Testis (tissue), 3 donors: ENCODE measurements around the gene RRP9. TPM values are rescaled to one million over a fixed set of nuclear protein-coding genes. Genes with fewer than 3 reads are reported as not detected.

ENCODE experiments used
- DNase-seq: peaks from one replicate; pipeline ENCODE4 v3.0.0-alpha.2; 2019
- H3K27ac ChIP-seq, 2 donors: fragments of 200-600 bp; sonication (generic); one replicate each; pipeline ENCODE4 v1.5.1; 2019
- H3K27me3 ChIP-seq: fragments of 200-600 bp; sonication (generic); one replicate; pipeline ENCODE4 v1.5.1; 2019
- H3K36me3 ChIP-seq: fragments of 200-600 bp; sonication (generic); one replicate; pipeline ENCODE4 v1.5.1; 2017; ENCODE audit warnings: low read depth; ENCODE audit errors: missing control alignments
- H3K4me1 ChIP-seq: fragments of 200-600 bp; sonication (generic); one replicate; pipeline ENCODE4 v1.5.1; 2019
- H3K4me3 ChIP-seq, 2 donors: fragments of 200-600 bp; sonication (generic); one replicate each; pipeline ENCODE4 v1.5.1; 2017 to 2019
- H3K9me3 ChIP-seq: fragments of 200-600 bp; sonication (generic); one replicate; pipeline ENCODE4 v1.5.1; 2017
- POLR2A ChIP-seq: fragments of 450-650 bp; IDR thresholded peaks from one replicate; pipeline ENCODE4 v1.6.1; 2017; ENCODE audit warnings: antibody characterized with exemption, mild to moderate bottlenecking, moderate library complexity
- WGBS, 2 donors: methylation state at CpG; one replicate each; pipeline ENCODE4 v1.1.5; 2018; 5-methylcytosine and 5-hydroxymethylcytosine counted together
- intact Hi-C: fragments of 100-400 bp; cut with DNase I; formaldehyde crosslinking; loops from one replicate; pipeline ENCODE4 v1.15.1; 2023; ENCODE audit warnings: low total_unique reads
- polyA plus RNA-seq: library from polyadenylated mRNA; stranded (reverse); fragments of 350-450 nt; fragmentation: Illumina TruSeq; extraction: RNeasy Lipid Tissue Mini Kit (QIAGEN cat#74804); gene quantifications from one replicate; pipeline ENCODE4 v1.2.3, GENCODE V29; 2014; ENCODE audit warnings: low read depth, low replicate concordance; ENCODE audit not compliant: insufficient read depth
- total RNA-seq, 2 donors: library from RNA; depleted of rRNA; stranded (reverse); fragments of >200 nt; gene quantifications; one replicate each; pipeline ENCODE4 v1.2.3, GENCODE V29; 2016
- TF ChIP-seq, protein P1 (sequence below), 3 experiments: fragments of 450-650 bp in 2 of 3; fragments of 200-600 bp in 1 of 3; sonication (generic) in 1 of 3; IDR thresholded peaks; one replicate each; pipeline ENCODE4 v1.5.1; 2016 to 2019; ENCODE audit warnings: antibody characterized with exemption in 3 of 3, mild to moderate bottlenecking in 2 of 3, moderate library complexity in 1 of 3

The RRP9 gene
- total and polyA plus RNA-seq, 3 donors from 2014 or later, result 11.6 to 18.7 (median 18.1) TPM

DNA sequence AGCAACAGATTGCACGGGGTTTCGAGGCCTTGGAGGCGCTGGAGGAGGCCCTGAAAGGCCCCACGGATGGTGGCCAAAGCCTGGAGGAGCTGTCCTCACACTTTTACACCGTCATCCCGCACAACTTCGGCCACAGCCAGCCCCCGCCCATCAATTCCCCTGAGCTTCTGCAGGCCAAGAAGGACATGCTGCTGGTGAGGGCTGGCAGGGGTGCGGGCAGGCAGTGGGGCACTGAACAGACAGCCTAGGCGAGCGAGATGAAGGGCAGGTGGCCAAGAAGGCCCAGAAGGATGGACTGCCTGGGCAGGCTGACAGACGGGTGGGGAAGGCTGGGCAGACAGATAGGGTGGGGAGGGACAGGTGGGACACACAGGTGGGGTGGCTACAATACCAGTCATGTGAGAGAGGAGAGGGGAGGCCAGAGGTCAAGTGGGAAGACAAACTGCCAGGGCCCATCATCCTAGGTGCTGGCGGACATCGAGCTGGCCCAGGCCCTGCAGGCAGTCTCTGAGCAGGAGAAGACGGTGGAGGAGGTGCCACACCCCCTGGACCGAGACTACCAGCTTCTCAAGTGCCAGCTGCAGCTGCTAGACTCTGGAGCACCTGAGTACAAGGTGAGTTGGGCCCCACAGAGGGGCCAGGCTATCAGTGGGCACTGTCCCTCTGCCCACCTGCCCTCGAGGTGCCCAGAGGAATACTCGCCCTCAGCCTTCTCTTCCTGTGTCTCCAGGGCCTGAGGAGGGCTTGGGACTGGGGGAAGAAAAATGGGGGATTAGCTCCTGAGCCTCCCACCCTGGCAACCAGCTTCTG is 3.5 kb upstream of the RRP9 start:
- intact Hi-C loops, result no loop called here
- Histone ChIP-seq H3K27ac (no peak overlapping the region), H3K4me1 (peaks cover 18% of the 10 kb centered on the region), H3K27me3 (no peaks in the 10 kb centered on the region), H3K9me3 (no peaks in the 10 kb centered on the region), H3K36me3 (no peaks in the 10 kb centered on the region), H3K4me3 (no peak overlapping the region)
- no peak for TF ChIP-seq POLR2A
- TF ChIP-seq, protein P1, sequence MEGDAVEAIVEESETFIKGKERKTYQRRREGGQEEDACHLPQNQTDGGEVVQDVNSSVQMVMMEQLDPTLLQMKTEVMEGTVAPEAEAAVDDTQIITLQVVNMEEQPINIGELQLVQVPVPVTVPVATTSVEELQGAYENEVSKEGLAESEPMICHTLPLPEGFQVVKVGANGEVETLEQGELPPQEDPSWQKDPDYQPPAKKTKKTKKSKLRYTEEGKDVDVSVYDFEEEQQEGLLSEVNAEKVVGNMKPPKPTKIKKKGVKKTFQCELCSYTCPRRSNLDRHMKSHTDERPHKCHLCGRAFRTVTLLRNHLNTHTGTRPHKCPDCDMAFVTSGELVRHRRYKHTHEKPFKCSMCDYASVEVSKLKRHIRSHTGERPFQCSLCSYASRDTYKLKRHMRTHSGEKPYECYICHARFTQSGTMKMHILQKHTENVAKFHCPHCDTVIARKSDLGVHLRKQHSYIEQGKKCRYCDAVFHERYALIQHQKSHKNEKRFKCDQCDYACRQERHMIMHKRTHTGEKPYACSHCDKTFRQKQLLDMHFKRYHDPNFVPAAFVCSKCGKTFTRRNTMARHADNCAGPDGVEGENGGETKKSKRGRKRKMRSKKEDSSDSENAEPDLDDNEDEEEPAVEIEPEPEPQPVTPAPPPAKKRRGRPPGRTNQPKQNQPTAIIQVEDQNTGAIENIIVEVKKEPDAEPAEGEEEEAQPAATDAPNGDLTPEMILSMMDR (IDR thresholded peaks at IDR 0.05), result no peak
- no peak for DNase-seq
- WGBS, 2 donors, result 94 to 95% methylated on average over 11 to 18 of the region's 18 CpGs

- H3K9me3 ChIP-seq, result no peaks in the 10 kb centered on the region
- no peak for TF ChIP-seq POLR2A
- TF ChIP-seq, protein P1 (IDR thresholded peaks at IDR 0.05), result no peak
- H3K27ac ChIP-seq, result no peak overlapping the region
- H3K36me3 ChIP-seq, result no peaks in the 10 kb centered on the region
- no peaks in the 10 kb centered on the region for H3K27me3 ChIP-seq
- 91 to 92% methylated on average over 11 of the region's 11 CpGs for WGBS, 2 donors
- intact Hi-C loops, result no loop called here
- peaks cover 18% of the 10 kb centered on the region for H3K4me1 ChIP-seq
- no peak for DNase-seq
- H3K4me3 ChIP-seq, result no peak overlapping the region
Observed at GRCh38 chr3:51944451-51945021, 2.8 kb upstream of the RRP9 start.

GRCh38 chr3:51943451-51944391 is 2.0 kb upstream of the RRP9 start:
- no peaks in the 10 kb centered on the region for H3K9me3 ChIP-seq
- WGBS, 2 donors, result 89 to 93% methylated on average over 13 to 21 of the region's 21 CpGs
- no peak for DNase-seq
- intact Hi-C loops, result no loop called here
- H3K27ac ChIP-seq, result peak overlapping the region in 1 of 2 donors; percentile 83
- peaks cover 18% of the 10 kb centered on the region for H3K4me1 ChIP-seq
- H3K4me3 ChIP-seq, result no peak overlapping the region
- TF ChIP-seq, protein P1 (IDR thresholded peaks at IDR 0.05), result no peak
- no peak for TF ChIP-seq POLR2A
- no peaks in the 10 kb centered on the region for H3K36me3 ChIP-seq
- H3K27me3 ChIP-seq, result no peaks in the 10 kb centered on the region

GRCh38 chr3:51942603-51943450 is 1.1 kb upstream of the RRP9 start:
- intact Hi-C loops, result no loop called here
- TF ChIP-seq, protein P1 (IDR thresholded peaks at IDR 0.05), result no peak
- no peak for TF ChIP-seq POLR2A
- Histone ChIP-seq H3K4me1 (peaks cover 18% of the 10 kb centered on the region), H3K4me3 (peak overlapping the region; percentile 48 to 68), H3K27me3 (no peaks in the 10 kb centered on the region), H3K9me3 (no peaks in the 10 kb centered on the region), H3K27ac (peak overlapping the region; percentile 83 to 86), H3K36me3 (no peaks in the 10 kb centered on the region)
- WGBS, 2 donors, result 38 to 66% methylated on average over 7 to 17 of the region's 17 CpGs
- no peak for DNase-seq
